GM19238 (cell line): ENCODE results near the gene LMAN1.

Source experiments
- DNase-seq: peaks from one replicate; pipeline ENCODE4 v3.0.0; 2011; ENCODE audit warnings: low spot score; ENCODE audit not compliant: insufficient read length

Gene LMAN1

DNA sequence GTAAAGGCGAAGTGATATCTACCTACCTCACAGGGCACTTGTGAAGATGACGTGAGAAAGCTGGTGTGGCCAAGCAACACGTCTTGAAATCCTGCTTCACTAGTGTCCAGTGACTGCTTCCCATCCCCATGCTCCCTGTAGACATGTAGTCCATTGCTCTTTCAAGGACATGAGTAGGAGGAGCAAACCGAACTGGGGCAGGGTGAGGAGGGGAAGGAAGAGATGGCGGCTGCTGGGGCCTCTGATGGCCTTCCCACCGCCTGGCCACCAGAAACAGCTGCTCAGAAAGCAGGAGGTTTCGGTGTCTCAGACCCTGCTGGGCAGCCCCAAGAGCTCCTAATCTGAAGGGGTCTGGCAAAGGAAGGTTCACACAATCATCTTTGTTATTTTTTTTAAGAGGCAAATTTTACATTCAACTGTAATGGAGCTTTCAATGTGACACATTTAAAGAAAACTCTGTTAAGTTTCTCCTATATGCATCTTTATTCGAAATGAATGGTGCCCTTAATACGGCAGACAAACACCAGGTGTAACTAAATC, 55.3 kb downstream of the LMAN1 start:
- DNase-seq: no peak

DNA sequence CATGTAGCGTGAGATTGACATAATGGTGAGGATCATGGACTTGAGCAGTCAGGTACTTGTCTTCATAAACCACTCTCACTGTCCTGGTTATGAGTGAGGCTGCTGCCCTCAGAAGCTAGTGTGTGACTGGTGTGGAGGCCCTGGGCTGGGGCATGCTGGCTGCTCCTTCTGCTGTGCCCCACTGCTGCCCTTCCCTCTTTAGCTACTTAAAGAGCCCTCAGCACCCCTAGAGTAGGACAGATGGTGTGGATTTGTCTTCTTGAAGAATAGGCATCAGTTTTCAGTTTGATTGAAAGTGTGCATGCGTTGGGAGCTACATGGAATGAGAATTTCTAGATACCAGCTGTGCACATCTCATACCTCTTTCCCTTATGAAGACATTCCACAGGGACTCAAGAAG, 56.1 kb downstream of the LMAN1 start:
- DNase-seq: no peak

- no peak for DNase-seq
Measured at GRCh38 chr18:59301929-59302328, 57.1 kb downstream of the LMAN1 start.

GRCh38 chr18:59300676-59301285, 58.3 kb downstream of the LMAN1 start:
- no peak for DNase-seq

- no peak for DNase-seq
Measured at GRCh38 chr18:59298871-59299270, 60.2 kb downstream of the LMAN1 start.

GRCh38 chr18:59293317-59293716, 65.7 kb downstream of the LMAN1 start:
- no peak for DNase-seq

DNA sequence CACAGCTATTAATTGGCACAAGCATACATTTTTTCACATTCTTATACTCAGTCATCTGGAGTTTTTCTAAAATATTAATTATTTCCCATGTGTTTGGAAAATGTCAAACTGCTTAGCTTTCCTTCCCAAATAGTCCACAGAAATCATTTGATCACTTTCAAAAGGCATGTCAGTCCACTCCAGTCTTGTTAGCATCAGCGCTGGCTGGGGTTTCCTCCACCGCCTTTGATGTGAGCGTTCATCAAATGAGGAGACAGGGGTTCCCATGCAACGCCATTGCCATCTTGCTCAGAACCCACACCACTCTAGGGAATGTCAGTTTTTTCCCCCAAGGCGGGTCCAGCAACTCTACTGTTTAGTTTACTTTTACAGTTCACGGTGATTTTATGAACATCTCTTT, 72.7 kb downstream of the LMAN1 start:
- DNase-seq: no peak

- DNase-seq: no peak
Measured at GRCh38 chr18:59282341-59282740, 76.7 kb downstream of the LMAN1 start.

GRCh38 chr18:59279722-59280121, 79.3 kb downstream of the LMAN1 start:
- no peak for DNase-seq

DNA sequence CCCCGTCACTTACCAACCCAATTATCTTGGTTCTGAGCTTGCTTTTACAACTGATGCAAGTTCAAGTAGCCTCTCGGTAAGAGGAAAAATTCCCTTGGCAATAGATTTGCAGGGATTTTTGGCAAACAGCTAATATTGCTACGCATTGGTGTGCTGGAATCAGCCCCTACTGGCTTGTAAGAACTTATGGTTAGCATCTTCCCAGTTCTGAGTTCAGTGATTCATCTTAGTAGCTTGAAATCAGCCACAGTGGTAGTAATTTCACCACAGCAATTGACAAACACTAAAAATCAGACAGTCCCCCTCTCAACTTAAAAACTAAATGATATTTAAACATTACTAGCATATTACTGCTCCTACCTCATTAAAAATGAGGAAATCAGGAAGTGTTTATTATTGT, 79.9 kb downstream of the LMAN1 start:
- no peak for DNase-seq

DNA sequence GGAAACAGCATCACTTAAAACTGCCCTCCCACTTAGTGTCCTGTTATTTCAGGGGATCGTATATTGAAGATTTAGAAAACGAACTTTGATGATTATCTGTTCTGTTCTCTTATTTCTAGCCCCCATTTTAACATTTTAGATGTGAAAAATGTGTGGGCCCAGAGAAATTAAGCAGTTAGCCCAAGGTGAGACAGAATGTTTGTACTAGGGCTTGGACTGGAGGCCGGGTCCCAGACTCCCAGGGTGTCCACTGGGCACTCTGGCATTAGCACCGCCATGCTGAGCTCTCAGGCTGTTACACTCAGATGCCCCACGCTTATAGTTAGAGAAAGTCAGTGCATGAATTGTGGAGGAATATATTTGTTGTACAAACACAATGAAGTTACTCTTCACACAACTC, 80.3 kb downstream of the LMAN1 start:
- DNase-seq: no peak
